ENCODE data around the gene ALG6.

The ALG6 gene

DNA sequence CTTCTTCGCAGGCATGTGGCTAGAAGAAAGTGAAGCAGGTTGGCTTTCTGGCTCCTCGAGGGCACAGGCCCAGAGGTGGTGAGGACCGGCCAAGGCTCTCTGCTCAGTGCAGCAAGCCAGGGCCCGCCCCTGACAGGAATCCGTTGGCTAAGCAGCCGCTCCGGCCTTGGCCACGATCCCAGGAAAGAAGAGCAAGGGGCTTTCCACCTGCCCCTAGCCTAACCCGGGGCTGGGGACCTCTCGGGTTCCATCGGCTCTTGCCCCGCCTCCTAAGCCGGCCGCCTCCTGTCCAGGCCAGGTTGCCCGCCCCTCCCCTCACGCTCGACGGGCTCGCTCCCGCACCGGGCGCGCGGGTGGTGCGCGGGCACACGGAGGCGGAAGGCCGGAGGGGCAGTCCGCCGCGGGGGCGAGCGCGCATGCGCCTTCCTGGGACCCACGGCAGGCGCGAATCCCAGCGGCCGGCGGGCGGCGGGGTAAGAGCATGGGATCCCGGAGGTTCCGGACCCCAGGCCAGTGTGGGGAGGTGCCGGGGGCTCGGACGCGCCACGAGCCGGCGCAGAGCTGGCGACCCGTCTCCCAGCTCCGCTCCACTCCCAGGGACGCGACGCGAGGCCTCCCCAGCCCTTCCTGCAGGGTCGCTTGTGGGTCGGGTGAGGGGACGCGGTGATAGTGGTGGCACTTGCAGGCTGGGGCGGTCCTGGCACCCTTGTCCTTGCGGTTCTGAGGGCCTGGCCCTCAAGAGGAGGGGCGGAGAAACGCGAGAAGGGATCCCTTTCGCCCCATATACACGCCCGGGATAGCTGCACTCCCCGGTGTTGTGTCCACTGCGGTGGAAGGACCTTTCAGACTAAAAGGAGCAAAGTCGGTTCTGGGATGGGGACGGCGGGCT lies at the start of gene ALG6:
Gene ALG6, plus strand, starts transcription at position 413 of the 889 bp plus-strand sequence. CDS start 3,351 bp downstream, outside the sequence.
- DNase-seq (ENCODE audit: low read depth), result peak; percentile 92

GRCh38 chr1:63317817-63318152 lies 49.6 kb upstream of the ALG6 start:
- no peak for DNase-seq (ENCODE audit: low read depth)

GRCh38 chr1:63318201-63318979 lies 49.0 kb upstream of the ALG6 start:
- DNase-seq (ENCODE audit: low read depth), result no peak

GRCh38 chr1:63319046-63320021 lies 48.1 kb upstream of the ALG6 start:
- no peak for DNase-seq (ENCODE audit: low read depth)

DNA sequence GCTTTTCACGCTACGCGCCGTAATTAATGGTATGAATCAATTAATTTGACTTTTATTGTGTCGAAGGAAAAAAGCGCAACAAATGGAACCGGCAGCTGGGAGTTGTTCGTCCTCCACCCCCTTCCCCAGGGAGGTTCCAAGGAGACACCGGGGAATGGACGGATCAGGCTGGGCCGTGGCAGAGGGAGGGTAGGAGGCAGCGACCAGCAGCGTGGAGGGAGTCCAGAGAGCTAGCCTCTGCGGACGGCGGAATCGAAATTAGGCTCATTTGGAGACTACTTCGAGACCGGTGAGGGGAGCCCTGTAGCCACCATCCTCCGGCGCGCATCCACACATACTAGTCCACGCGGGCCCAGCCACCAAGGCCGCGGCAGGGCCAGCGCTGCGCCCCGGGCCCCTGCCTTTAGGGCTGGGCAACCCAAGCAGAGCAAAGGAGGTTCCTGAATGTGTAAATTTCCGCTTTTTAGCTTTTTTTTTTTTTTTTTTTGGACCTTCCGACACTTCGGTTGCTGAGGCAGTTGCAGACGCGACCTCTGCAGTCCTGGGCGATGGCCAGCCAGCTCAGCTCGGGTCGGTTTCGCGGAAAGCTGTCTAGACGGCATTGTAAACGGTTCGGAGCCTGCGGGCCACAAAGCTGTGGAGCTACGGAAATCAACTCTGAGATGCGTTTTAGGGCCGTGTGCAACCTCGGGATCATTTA lies 47.3 kb upstream of the ALG6 start:
- no peak for DNase-seq (ENCODE audit: low read depth)

- no peak for DNase-seq (ENCODE audit: low read depth)
These were observed 46.2 kb upstream of the ALG6 start for GRCh38 chr1:63321066-63321784.

DNA sequence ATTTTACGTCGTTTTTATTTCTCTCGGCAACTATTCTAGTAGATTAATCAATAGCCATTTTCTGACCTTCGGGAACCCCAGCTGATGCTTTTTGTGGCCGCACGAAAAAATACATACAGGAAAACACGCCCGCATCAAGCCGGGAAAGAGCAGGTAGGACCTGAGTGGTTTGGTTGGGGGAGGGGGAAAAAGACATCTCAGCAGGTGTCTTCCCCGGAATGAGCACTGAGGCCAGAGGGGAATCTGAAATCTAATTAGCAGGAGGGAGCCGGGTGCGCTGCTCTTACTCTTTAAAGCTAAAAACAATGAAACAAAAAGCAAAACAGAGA lies 45.7 kb upstream of the ALG6 start:
- DNase-seq (ENCODE audit: low read depth), result no peak

- DNase-seq (ENCODE audit: low read depth), result no peak
These were observed 45.1 kb upstream of the ALG6 start, which contains the start of gene FOXD3 for GRCh38 chr1:63322114-63322943. TSS of gene FOXD3 (plus strand) at chr1:63322567. CDS start at chr1:63323059, 492 bp downstream.

- no peak for DNase-seq (ENCODE audit: low read depth)
These were observed 44.2 kb upstream of the ALG6 start for GRCh38 chr1:63322944-63323864.

- DNase-seq (ENCODE audit: low read depth), result no peak
These were observed 43.3 kb upstream of the ALG6 start for GRCh38 chr1:63323865-63324778.

DNA sequence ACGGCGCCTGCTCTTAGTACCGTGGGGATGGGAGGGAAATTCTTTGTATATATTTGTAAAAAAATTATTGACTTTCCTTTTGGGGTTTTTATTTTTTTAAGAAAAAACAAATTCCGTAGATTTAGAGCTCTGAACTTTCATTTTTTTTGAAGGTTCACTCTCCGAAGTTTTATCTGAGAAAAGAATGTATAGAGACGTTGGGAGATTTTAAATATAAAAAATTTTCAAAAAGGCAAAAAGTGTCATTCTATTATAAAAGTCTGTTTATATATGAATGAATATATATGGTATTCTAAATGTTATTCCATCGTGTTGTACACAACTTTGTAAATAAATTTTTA lies 42.7 kb upstream of the ALG6 start:
- DNase-seq (ENCODE audit: low read depth), result no peak

DNA sequence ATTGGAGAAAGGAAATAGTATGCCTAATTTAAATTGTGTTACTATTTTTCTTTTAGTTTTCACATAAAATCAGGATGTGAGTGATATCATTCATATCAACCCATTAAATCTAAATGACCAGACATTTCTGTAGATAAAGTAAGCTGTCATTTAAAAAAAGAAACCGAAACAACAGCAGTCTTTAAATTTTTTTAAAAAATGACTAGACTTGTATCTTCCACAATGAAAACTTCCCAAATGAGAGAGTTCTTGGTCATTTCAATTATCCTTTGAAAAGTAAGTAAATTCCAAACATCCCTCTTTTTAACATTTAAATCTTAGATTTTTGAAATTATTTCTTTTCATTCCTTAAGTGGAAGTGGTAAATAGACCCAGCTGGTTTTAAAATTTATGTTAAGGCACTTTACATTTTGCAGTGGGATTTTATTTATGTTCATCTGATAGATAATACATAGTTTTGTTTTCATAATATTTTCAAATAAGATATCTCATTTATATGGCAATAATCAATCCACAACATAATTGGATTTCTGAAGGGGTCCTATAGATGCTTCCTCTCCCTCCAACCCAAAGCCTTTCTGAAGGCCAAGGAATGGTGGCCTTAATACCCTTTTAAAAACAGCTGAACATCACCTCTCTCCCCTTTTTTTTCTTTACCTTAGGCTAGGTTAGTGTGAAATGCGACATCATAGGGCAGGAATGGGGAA lies 42.0 kb upstream of the ALG6 start:
- DNase-seq (ENCODE audit: low read depth), result no peak

- DNase-seq (ENCODE audit: low read depth), result no peak
These were observed 41.3 kb upstream of the ALG6 start for GRCh38 chr1:63326106-63326472.

DNA sequence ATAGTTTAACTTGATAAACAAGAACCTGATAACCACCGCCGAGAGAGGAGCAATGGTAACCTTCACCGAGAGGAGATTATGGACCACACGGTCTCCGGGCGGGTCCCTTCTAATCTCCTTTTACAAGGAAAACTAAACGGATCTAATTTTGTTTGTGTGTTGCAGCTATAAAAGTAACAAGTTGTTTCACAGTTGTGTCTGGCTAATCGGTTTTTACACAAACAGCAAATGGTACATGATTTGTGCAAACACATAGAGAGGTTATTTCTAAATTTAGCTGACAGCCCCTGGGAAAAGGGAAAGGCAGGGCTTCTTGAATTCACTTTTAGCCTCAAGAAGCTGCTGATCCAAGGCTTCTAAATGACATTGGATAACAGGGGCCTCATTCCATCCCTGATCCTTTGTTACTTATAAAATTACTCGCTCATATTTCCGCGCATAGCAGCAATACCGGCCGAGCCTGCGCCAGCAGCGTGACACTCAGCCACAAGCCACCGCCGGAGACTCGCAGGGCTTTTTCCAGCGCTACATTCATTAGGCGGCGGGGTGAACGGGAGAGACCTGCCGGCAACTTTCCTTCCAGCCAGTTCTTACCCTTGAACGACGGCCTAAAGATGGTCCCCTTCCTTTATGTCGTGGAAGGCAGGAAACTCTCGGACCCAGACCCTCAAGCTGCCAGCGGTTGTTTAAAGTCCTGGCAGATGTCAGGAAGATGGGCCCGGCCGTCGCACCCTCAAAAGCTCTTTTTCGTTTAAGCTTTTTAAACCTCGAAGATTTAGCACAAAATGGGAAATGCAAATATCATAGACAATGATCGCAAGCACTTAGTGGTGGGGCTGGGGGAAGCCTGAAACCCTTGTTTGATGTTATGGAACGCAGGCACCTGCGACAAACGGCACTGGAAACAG lies 40.7 kb upstream of the ALG6 start:
- no peak for DNase-seq (ENCODE audit: low read depth)

- peak; percentile 59 for DNase-seq (ENCODE audit: low read depth)
These were observed 39.9 kb upstream of the ALG6 start for GRCh38 chr1:63327417-63328054.

DNA sequence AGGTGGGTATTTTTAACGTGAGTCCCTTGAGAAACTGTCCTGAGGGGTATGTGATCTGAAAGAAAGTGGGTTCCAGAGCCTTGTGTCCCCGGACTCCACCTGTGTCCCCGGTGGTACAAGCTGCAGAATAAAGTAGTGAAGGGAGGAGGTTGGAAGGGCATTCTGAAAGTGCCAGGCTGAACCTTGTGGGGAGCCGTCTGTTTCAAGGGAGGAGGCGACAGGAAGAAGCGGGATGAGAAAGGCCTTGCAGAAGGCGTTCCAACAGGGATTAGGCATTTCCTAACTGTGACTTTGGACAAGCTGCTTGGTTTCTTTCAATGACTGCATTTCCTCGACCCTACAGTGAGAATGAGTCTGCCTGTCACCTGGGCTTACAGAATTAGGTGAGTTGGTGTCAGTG lies 39.3 kb upstream of the ALG6 start:
- no peak for DNase-seq (ENCODE audit: low read depth)
